Astrocyte of the cerebellum (primary cell): ENCODE results near the gene ANO8.

ENCODE experiments used
- DNase-seq: peaks from one replicate; pipeline ENCODE4 v3.0.0-alpha.2; 2011; ENCODE audit warnings: low read depth
- H3K4me3 ChIP-seq: 2 replicates; pipeline ENCODE4 v1.5.1; 2011; ENCODE audit warnings: mild to moderate bottlenecking, low read depth, low read length, moderate library complexity
- CTCF ChIP-seq: IDR thresholded peaks from 2 replicates; pipeline ENCODE4 v1.5.1; 2012; ENCODE audit warnings: low read length, low read depth, moderate library complexity, mild to moderate bottlenecking; ENCODE audit errors: missing control alignments
- in situ Hi-C: cut with HindIII; loops from 2 replicates; pipeline ENCODE4 v1.10.0; 2017; ENCODE audit warnings: low sequenced_read_pairs

The ANO8 gene

GRCh38 chr19:17309965-17310461 is 24.6 kb downstream of the ANO8 start:
- in situ Hi-C loops, result loop anchor here (25.0 kb wide), 1 partner anchor 148 kb away; no protein-coding TSS in a partner anchor
- H3K4me3 ChIP-seq, result peak overlapping the region; percentile 99
- TF ChIP-seq CTCF, result no peak
- no peak for DNase-seq

GRCh38 chr19:17309198-17309964 is 25.3 kb downstream of the ANO8 start, which contains the start of gene DDA1:
Gene DDA1, plus strand, starts transcription at chr19:17309563. Its CDS starts 92 bp downstream, at chr19:17309655.
- TF ChIP-seq CTCF, result no peak
- DNase-seq, result peak; percentile 100
- H3K4me3 ChIP-seq, result peak within 1 kb of the TSS; percentile 99
- in situ Hi-C loops, result loop anchor here (25.0 kb wide), 1 partner anchor 147 kb away; no protein-coding TSS in a partner anchor

- in situ Hi-C loops, result loop anchor here (25.0 kb wide), 1 partner anchor 146 kb away; no protein-coding TSS in a partner anchor
- no peak overlapping the region for H3K4me3 ChIP-seq
- no peak for TF ChIP-seq CTCF
- no peak for DNase-seq
These were observed 26.7 kb downstream of the ANO8 start for GRCh38 chr19:17307876-17308377.

GRCh38 chr19:17306285-17306714 is 28.4 kb downstream of the ANO8 start:
- H3K4me3 ChIP-seq, result peak overlapping the region; percentile 81
- in situ Hi-C loops, result loop anchor here (25.0 kb wide), 1 partner anchor 144 kb away; no protein-coding TSS in a partner anchor
- TF ChIP-seq CTCF, result no peak
- DNase-seq, result no peak

- TF ChIP-seq CTCF, result peak; percentile 75
- DNase-seq, result peak; percentile 96
- in situ Hi-C loops, result loop anchor here (25.0 kb wide), 1 partner anchor 143 kb away; no protein-coding TSS in a partner anchor
- H3K4me3 ChIP-seq, result peak within 1 kb of the TSS; percentile 81
These were observed 29.0 kb downstream of the ANO8 start, which contains the start of gene MRPL34 for GRCh38 chr19:17305517-17306284. Gene MRPL34, plus strand, starts transcription at chr19:17305872. Its CDS starts 21 bp downstream, at chr19:17305893.

GRCh38 chr19:17305216-17305516 is 29.5 kb downstream of the ANO8 start:
- no peak for TF ChIP-seq CTCF
- peak overlapping the region; percentile 81 for H3K4me3 ChIP-seq
- in situ Hi-C loops, result loop anchor here (25.0 kb wide), 1 partner anchor 143 kb away; no protein-coding TSS in a partner anchor
- DNase-seq, result no peak
